Activated CD4-positive, CD25-positive, alpha-beta regulatory T cell treated with anti-CD3 and anti-CD28 coated beads, Interleukin-2, amount 50 U/mL, for 72 hours (primary cell): ENCODE results near the gene UCHL3.
"Not testable (repeated sequence)": the region's sequence is repeated elsewhere in the genome, so short reads cannot be mapped to it uniquely, and the experiment has no call there.

Experiments
- DNase-seq: peaks from one replicate; pipeline ENCODE4 v3.0.0; 2021

The UCHL3 gene

DNA sequence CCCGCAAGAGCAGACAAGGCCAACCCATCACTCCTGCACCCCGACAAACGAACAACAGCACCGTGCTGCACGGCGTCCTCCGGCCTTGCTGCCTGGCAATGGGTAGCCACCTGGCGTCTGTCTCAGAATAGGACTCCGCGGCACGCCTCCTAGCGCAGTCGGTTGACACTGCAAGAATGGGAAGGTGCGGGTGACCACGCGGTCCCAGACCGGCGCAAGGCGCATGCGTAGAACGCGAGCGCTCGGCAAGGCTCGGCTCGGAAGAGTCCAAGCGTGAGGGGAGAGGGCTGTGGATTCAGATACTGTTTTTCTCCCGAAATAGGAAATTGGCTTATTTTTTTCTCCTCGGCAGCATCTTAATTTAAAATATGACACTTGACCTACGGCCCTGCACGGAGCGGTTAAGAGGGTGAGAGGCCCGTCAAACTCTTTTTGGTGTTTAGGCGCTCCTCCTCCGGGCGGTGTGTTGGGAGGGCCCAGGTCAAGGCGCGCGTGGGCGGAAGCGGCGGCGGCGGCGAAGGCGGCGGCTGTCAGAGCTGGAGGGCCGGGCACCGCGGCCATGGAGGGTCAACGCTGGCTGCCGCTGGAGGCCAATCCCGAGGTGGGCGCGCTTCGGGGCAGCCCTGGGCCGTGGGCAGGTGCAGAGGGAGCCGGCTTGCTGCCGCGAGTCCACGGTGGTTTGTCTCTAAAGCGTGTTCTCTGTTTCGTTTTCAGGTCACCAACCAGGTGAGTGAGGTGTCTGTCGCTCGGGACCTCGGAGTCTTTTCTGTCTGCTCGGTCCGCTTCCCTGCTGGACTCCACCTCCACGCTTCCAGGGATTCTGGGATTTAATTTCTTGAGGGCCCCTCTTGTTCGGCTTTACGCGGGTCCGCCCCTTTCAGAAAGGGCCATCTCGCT, at the start of gene UCHL3:
Gene UCHL3 (plus strand): TSS at position 530 of the 897 bp plus-strand sequence. CDS start 30 bp downstream, at position 560.
- DNase-seq, result peak; percentile 97

DNA sequence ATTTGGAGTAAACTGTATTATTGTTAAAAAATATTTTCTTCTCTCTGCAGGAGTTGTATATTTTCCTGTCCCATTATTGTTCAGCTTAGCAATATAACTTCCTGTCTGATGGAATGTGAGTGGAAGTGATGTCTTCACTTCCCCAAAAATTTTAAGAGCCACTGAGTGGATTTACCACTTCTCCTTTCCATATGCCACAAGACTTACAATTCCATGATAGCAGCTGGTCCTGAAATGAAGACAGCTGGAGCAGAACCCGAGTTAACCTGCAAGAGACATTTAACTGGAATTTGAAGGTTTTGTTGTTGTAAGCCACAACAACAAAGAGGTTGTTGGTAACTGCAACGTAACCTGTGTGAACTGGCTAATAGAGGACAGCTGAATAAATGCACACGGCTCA, 44.3 kb upstream of the UCHL3 start:
- DNase-seq, result no peak

- no peak for DNase-seq
Measured at GRCh38 chr13:75506018-75506417, 43.6 kb upstream of the UCHL3 start.

DNA sequence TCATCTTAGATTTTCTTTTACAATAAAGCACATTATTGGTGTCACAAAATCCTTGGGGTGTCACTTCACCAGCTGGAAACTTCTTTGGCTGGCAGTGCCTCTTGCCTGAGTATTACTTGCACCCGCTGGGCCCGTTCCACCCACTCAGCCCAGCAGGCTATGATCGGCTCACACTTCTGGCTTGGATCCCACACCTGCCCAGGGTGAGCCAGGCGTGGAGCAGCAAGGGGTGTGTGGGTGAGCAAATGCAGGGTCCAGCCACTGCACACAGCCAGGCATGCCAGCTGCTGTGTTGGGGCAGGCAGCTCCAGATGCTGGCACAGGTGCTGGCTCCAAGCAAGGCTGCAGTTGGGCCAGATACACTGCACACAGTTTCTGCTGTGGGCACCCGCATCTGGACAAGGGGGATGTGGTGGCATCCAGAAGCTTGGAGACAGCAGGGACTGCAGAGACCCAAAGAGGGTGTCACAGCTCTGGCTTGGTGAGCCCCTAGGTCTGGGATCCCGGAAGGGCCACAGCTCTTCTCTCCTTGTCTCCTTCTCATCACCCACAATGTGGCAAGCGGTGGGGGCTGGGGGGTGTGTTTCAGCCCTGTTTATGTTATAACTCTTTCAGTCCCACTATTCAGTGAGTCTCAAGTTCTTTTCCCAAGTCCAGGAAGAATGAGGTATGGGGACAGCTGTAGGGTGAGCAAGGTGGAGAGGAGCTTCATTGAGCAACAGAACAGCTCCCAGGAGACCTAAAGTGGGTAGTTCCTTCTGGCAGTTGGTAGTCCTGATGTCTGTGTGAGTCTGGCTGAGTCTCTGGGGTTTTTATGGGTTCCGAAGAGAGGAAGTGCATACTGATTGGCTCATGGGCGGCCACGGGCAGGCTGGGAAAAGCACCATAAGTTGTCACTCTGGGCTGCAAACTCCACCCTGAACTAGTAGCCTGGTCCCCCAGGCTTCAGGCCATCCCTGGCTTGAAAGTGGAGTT, 42.3 kb upstream of the UCHL3 start:
- DNase-seq, result no peak

- DNase-seq, result no peak
Measured at GRCh38 chr13:75508002-75508548, 41.5 kb upstream of the UCHL3 start.

DNA sequence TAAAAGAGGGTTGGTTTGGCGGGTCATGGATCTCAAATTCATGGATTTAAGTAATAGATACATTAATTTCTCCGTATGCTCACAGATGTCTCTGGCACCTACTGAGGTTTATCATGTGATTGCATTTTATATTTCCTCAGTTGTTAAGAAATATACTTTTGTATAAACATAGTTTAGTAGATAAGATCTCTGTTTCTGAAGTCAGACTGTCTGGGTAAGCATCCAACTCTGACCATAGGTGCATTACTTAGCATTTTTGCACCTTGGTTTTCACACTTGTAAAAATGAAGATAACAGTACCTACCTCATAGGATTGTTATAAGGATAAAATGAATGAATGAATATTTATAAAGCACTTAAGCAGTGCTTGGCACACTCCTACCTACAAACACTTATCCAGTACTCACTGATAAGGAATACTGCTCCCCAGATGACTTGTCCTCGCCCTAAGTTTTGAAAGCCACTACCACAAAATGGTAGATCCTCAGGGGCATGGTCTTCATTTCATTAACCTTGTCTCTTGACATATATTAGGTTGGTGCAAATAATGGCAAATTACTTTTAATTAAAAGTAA, 38.5 kb upstream of the UCHL3 start:
- DNase-seq, result no peak

DNA sequence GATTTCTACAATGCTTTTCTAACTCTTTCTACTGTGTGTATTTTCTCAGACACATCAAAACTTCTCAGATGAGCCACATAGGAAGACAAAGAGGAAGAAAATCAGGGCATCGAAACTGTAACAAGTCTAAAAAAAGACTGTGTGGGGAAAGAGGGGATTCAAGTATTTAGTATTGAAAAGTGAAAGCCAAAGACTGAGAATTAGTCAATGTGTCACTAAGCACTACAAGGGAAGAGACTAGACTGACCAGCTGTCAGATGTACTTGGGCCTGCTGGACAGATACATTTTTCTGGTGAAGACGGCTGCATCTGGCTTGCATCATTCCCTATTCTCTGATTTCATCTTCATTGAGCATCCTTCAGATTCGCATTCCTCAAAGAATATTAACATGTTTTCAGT, 37.3 kb upstream of the UCHL3 start:
- DNase-seq, result no peak

DNA sequence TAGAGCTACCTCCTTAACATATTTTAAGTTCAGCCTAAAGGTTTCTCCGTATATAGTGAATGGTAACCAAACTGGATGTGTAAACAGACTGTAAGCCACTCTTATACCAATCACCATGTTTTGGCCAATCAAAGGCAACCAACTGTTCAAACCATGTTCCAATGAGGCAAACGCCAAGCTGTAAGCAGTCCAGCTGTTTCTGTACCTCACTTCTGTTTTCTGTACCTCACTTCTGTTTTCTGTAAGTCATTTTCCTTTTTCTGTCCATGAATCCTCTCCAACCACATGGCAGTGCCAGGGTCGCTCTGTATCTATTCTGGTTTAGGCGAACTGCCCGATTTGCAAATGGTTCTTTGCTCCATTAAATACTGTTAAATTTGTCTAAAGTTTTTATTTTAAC, 36.3 kb upstream of the UCHL3 start:
- DNase-seq, result no peak

DNA sequence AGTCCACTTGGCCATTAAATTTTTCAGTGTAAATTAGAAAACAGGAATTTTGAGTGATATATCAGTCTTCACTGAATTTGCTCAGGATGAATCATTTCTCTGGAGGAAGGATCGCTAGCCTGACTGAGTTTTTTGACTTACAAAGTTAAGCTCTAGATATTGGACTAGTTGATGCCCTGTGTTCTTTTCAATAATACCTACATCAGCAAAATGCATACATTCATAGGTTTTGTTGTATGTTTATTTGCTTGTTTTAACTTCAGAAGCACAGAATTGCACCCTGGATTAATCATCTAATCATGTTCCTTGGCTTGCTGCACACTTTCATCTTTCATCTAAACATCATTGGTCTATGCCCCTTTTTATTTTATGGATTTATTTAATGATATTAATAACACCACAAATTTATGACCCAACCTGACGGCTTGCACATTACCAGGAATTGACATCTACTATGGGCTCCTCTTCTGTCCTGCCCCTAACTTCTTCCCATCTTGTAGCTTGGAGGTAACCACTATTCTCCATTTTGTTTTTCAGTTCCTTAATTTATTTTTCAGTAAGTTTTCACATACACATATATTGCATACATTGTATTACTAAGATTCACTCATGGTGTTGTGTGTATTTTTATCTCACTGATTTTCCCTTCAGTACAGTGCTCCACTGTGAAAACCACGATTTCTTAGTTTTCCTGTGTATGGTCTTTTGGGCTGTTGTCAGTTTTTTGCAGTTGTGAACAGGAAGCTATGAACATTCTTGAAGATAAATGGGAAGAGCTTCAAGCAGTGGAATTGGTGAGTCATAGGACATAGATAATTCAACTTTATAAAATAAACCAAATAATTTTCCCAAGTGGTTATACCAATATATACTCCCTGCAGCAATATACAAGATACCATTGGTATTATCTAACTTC, 35.3 kb upstream of the UCHL3 start:
- no peak for DNase-seq

DNA sequence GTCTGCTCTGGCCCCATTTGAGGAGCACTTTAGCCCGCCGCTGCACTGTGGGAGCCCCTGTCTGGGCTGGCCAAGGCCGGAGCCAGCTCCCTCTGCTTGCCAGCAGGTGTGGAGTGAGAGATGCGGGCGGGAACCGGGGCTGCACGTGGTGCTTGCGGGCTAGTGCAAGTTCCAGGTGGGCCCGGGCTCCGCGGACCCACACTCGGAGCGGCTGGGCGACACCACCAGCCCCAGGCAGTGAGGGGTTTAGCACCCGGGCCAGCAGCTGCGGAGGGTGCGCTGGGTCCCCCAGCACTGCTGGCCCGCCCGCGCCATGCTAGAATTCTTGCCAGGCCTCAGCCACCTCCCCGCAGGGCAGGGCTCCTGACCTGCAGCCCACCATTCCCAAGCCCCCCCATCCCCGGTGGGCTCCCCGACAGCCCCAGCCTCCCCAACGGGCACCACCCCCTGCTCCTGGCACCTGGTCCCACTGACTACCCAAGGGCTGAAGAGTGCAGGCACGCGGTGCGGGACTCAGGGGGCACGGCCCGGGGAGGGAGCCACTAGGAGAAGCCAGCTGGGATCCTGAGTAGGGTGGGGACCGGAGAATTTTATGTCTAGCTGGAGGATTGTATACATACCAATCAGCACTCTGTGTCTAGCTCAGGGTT, 31.0 kb upstream of the UCHL3 start:
- DNase-seq, result no peak

DNA sequence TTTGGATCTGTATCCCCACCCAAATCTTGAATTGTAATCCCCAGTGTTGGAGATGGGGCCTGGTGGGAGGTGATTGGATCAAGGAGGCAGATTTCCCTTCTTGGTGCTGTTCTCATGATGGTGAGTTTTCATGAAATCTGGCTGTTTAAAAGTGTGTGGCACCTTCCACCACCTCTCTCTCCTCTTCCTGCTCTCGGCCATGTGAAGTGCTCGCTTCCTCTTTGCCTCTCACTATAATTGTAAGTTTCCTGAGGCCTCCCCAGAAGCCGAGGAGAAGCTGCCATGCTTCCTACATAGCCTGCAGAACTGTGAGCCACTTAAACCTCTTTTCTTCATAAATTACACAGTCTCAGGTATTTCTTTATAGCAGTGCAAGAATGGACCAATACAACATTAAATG, 27.6 kb upstream of the UCHL3 start:
- DNase-seq, result no peak

DNA sequence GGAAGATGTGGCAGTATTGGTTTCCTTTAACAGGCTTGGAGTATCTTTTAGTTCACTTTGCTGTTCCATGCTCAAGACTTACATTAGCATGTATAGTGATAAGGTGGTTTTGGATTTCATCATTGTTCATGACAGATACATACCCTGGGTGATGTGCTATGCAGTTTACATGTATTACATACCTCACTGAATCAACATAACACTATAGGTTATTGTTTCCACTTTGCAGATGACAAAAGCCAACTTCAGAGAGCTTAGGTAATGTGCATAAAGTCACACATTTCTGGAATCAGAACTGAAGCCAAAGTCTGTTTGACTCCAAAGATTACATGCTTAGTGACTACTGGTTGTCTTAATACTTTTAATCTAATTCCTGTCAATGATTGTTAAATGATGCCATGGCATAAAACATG, 19.0 kb upstream of the UCHL3 start:
- DNase-seq, result no peak

DNA sequence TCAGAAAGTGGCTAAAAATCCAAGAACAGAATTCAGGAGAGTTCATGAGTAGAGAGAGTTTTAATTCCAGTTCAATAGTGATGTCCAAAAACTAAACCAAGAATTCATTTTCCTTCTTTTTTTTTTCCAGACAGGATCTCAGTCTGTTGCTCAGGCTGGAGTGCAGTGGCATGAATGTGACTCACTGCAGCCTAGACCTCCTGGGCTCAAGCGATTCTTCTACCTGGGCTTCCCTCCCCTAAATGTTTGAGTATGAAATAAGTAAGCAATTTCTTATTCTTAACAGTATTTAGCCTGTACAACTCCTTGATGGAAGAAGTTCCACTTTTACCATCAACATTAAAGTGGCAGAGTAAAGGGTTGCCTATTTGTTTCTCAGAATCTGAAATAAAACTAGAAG, 15.7 kb upstream of the UCHL3 start:
- DNase-seq, result no peak

DNA sequence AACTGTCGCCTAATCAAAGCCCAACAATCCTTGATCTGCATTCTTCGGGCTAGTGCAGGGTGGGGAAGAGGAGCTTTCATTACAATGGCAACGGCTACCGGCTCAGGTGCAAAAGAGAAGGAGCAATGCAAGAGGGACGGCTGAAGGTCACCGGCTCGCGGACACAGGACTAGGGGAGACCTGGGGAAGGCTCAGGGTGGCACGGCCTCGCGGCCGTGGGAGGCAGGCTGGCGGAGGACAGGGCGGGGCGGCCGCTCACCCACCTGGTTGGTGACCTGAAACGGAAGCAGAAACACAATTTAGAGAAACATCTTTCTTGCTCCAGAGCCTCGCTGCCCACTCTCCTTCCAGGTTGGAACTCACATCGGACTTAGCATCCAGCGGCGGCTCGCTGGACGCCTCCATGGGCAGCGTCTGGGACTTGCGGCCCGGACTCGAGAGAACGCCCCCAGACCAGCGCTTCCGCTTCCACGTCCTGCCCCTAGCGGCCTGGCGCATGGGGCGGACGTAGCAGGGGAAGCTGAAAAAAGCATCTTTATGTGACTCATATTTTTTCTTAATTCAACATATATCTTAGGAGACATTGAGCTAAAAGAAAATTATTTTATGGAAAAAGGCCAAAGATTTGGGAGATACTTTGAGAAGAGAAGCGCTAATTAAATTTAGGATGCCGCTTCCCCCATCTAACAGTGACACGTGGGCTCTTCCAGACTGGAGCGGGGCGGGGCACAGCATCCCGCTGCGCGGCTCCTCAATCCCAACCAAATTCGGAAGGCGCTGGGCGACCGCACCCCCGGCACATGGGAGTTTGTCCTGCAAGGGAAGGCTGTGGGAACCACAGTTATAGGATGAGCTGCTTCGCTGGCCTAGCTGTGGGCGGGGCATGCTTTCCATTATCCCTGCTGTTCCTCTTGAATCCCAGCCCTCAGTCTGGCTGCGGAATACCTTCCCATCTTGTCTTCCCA, 11.9 kb upstream of the UCHL3 start, which contains the start of gene COMMD6:
Gene COMMD6 (minus strand): TSS at position 441 of the 965 bp plus-strand sequence. CDS start 36 bp downstream, at position 405.
- peak; percentile 77 for DNase-seq

- DNase-seq, result no peak
Measured at GRCh38 chr13:75541287-75541686, 8.3 kb upstream of the UCHL3 start.

DNA sequence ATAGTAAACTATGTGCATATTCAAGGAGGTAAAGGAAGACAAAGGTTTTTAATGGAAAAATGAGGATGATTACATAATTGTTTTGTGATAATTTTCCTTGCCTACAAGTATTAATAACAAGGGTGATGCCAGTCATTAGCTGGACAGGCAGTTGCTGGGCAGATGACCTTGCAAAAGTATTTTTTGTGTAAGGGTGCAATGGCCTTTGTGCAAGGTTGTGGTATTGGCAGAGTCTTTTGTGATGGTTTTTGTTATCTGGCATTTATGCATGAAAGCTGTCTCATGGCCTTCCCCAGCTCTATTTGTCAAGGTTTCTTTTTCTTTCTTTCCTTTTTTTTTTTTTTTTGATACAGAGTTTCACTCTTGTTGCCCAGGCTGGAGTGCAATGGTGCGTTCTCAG, 7.6 kb upstream of the UCHL3 start:
- no peak for DNase-seq

DNA sequence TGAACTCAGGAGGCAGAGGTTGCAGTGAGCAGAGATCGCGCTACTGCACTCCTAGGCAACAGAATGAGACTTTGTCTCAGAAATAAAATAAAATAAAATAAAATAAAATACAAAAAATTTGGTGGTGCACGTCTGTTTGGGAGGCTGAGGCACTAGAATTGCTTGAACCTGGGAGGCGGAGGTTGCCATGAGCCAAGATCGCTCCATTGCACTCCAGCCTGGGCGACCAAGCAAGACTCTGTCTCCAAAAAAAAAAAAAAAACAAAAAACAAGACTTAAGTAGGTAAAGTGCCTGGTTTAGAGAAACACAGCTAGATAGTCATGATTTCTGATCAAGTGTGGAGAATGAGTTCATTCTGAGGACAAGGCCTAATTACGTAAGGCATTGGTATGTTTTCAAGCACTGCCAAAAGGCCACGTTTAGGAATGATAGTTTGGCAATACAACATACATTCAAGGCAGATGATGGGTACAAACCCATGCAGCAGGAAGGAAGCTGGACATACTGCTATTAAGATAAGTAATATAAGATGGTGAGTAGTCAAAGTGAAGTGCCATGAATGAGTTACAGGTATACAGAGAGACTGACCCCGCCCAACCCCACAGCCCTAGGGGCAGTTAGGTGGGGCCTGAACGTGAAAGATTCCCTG, 4.8 kb upstream of the UCHL3 start:
- DNase-seq, result no peak

DNA sequence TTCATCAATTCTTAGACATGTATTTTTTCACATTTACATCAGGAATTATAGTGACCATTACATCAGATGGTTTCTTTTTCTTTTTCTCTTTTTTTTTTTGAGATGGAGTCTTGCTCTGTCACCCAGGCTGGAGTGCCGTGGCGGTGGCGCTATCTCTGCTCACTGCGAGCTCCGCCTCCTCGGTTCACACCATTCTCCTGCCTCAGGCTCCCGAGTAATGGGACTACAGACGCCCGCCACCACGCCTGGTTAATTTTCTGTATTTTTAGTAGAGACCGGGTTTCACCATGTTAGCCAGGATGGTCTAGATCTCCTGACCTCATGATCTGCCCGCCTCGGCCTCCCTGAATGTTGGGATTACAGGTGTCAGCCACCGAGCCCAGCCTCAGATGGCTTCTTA, 4.2 kb upstream of the UCHL3 start:
- DNase-seq, result not testable (repeated sequence)

GRCh38 chr13:75547917-75548316, 1.7 kb upstream of the UCHL3 start:
- DNase-seq, result no peak
